ENCODE data around the gene GLG1.

Gene GLG1

GRCh38 chr16:74567901-74568300 is 39.0 kb downstream of the GLG1 start:
- no peak for TF ChIP-seq CTCF (IDR thresholded peaks at IDR 0.05)
- no peak overlapping the region for H3K27ac ChIP-seq
- H3K4me3 ChIP-seq: no peak overlapping the region
- no peak for DNase-seq (ENCODE audit: low spot score)

- Histone ChIP-seq H3K27ac (no peak overlapping the region), H3K4me3 (no peak overlapping the region)
- no peak for DNase-seq (ENCODE audit: low spot score)
- no peak for TF ChIP-seq CTCF (IDR thresholded peaks at IDR 0.05)
These were observed 41.5 kb downstream of the GLG1 start for GRCh38 chr16:74565378-74565777.

- H3K4me3 ChIP-seq: no peak overlapping the region
- no peak for DNase-seq (ENCODE audit: low spot score)
- no peak for TF ChIP-seq CTCF (IDR thresholded peaks at IDR 0.05)
- no peak overlapping the region for H3K27ac ChIP-seq
These were observed 42.4 kb downstream of the GLG1 start for GRCh38 chr16:74564451-74564984.

- TF ChIP-seq CTCF (IDR thresholded peaks at IDR 0.05): no peak
- Histone ChIP-seq H3K4me3 (no peak overlapping the region), H3K27ac (no peak overlapping the region)
- no peak for DNase-seq (ENCODE audit: low spot score)
These were observed 43.1 kb downstream of the GLG1 start for GRCh38 chr16:74563828-74564263.

GRCh38 chr16:74562117-74562516 is 44.8 kb downstream of the GLG1 start:
- Histone ChIP-seq H3K27ac (no peak overlapping the region), H3K4me3 (no peak overlapping the region)
- TF ChIP-seq CTCF (IDR thresholded peaks at IDR 0.05): no peak
- no peak for DNase-seq (ENCODE audit: low spot score)

- no peak overlapping the region for H3K4me3 ChIP-seq
- no peak for DNase-seq (ENCODE audit: low spot score)
These were observed 45.3 kb downstream of the GLG1 start for GRCh38 chr16:74561626-74562025.

More at GRCh38 chr16:74561626-74562025, 45.3 kb downstream of the GLG1 start:
- no peak for TF ChIP-seq CTCF (IDR thresholded peaks at IDR 0.05)
- no peak overlapping the region for H3K27ac ChIP-seq

All from coronary artery (tissue), 2 donors.